HG02943 (cell line): ENCODE measurements around the gene CHSY1.

Experiments used
- ATAC-seq: cut with Tn5 transposase; IDR thresholded peaks from one replicate; pipeline ENCODE4 v1.9.1; 2021; ENCODE audit warnings: mild to moderate bottlenecking, low read depth, moderate library complexity; ENCODE audit not compliant: unreplicated experiment

Gene CHSY1

GRCh38 chr15:101246824-101247745, 4.8 kb downstream of the CHSY1 start:
- no peak for ATAC-seq

- no peak for ATAC-seq
These were observed 5.5 kb downstream of the CHSY1 start for GRCh38 chr15:101246391-101246790.

GRCh38 chr15:101244889-101245668, 6.8 kb downstream of the CHSY1 start:
- ATAC-seq, result no peak

- ATAC-seq, result no peak
These were observed 7.6 kb downstream of the CHSY1 start for GRCh38 chr15:101244036-101244781.

GRCh38 chr15:101243420-101243819, 8.4 kb downstream of the CHSY1 start:
- ATAC-seq, result no peak

GRCh38 chr15:101242999-101243336, 8.9 kb downstream of the CHSY1 start:
- ATAC-seq, result no peak

GRCh38 chr15:101242160-101242998, 9.5 kb downstream of the CHSY1 start:
- peak; percentile 75 for ATAC-seq

GRCh38 chr15:101240358-101240757, 11.5 kb downstream of the CHSY1 start:
- ATAC-seq, result no peak

GRCh38 chr15:101239724-101240136, 12.1 kb downstream of the CHSY1 start:
- ATAC-seq, result no peak

GRCh38 chr15:101237251-101237650, 14.6 kb downstream of the CHSY1 start:
- no peak for ATAC-seq

GRCh38 chr15:101233651-101234280, 18.1 kb downstream of the CHSY1 start:
- no peak for ATAC-seq

GRCh38 chr15:101232677-101233076, 19.2 kb downstream of the CHSY1 start:
- ATAC-seq, result no peak

- no peak for ATAC-seq
These were observed 23.5 kb downstream of the CHSY1 start for GRCh38 chr15:101228313-101228712.

- no peak for ATAC-seq
These were observed 26.2 kb downstream of the CHSY1 start for GRCh38 chr15:101225658-101226057.

- ATAC-seq, result no peak
These were observed 29.9 kb downstream of the CHSY1 start for GRCh38 chr15:101221902-101222301.

- ATAC-seq, result no peak
These were observed 31.8 kb downstream of the CHSY1 start for GRCh38 chr15:101220060-101220459.

GRCh38 chr15:101219441-101219840, 32.4 kb downstream of the CHSY1 start:
- no peak for ATAC-seq

GRCh38 chr15:101217446-101217845, 34.4 kb downstream of the CHSY1 start:
- ATAC-seq, result no peak

GRCh38 chr15:101216100-101216499, 35.7 kb downstream of the CHSY1 start:
- no peak for ATAC-seq

GRCh38 chr15:101215681-101216080, 36.2 kb downstream of the CHSY1 start:
- no peak for ATAC-seq
